ENCODE results near the gene STAC3. TPM values are rescaled to one million over a fixed set of nuclear protein-coding genes. Genes with fewer than 3 reads are reported as not detected.

The STAC3 gene
- total RNA-seq, 1 experiment from 2014 or later: 2.8 TPM

DNA sequence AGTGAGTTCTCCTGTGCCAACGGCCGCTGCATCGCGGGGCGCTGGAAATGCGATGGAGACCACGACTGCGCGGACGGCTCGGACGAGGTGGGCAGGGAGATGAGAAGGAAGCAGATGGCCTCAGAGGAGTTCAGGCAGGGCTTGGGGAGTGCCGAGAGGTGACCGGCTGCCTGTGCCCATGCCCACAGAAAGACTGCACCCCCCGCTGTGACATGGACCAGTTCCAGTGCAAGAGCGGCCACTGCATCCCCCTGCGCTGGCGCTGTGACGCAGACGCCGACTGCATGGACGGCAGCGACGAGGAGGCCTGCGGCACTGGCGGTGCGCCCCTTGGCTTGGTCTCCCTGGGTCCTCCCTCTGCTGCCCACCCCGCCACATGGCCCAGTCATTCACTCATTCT is 47.8 kb downstream of the STAC3 start:
- Histone ChIP-seq H2AK5ac (ENCODE audit: insufficient read length, low read length) (no peak overlapping the region), H2BK120ac (ENCODE audit: low read depth, low read length, poor library complexity, severe bottlenecking) (no peak overlapping the region), H3K23ac (ENCODE audit: insufficient read length, low read depth, low read length) (no peak overlapping the region), H4K5ac (ENCODE audit: insufficient read length, low read depth, low read length) (no peak overlapping the region), H3T11ph (ENCODE audit: low read length) (no peak overlapping the region), H4K20me1 (ENCODE audit: control insufficient read depth, insufficient read depth, insufficient read length) (no peaks in the 10 kb centered on the region), H3K79me1 (ENCODE audit: insufficient read depth, low read depth, low read length, poor library complexity, severe bottlenecking) (no peaks in the 10 kb centered on the region), H3K9ac (ENCODE audit: extremely low read depth, insufficient read length, low read length) (no peak overlapping the region), H3K27me3 (ENCODE audit: insufficient read depth, low read length) (no peaks in the 10 kb centered on the region), H2BK15ac (ENCODE audit: low read depth, low read length) (no peak overlapping the region), H2AFZ (ENCODE audit: low read length) (no peak overlapping the region), H4K8ac (replicated peaks; ENCODE audit: insufficient read length, low read depth, low read length) (no peak overlapping the region), H3K14ac (ENCODE audit: insufficient read depth, low read length) (no peak overlapping the region), H3K56ac (ENCODE audit: insufficient read length, low read depth, low read length) (no peak overlapping the region), H3K4ac (ENCODE audit: low read depth, low read length) (no peak overlapping the region), H2BK5ac (ENCODE audit: insufficient read length, low read length) (no peak overlapping the region), H3K9me3 (ENCODE audit: control insufficient read depth, low read depth, low read length) (no peaks in the 10 kb centered on the region), H2BK12ac (ENCODE audit: insufficient read length, low read depth, low read length) (no peak overlapping the region), H3K4me1 (ENCODE audit: insufficient read depth, low read length) (no peaks in the 10 kb centered on the region), H2BK20ac (ENCODE audit: low read depth, low read length, poor library complexity, severe bottlenecking) (no peak overlapping the region), H3K79me2 (ENCODE audit: insufficient read depth, low read length) (no peaks in the 10 kb centered on the region), H3K18ac (ENCODE audit: insufficient read length, low read depth, low read length) (no peak overlapping the region), H3K4me2 (ENCODE audit: insufficient read depth, insufficient read length, low read length) (no peak overlapping the region), H3K23me2 (ENCODE audit: insufficient read length, low read depth, low read length, poor library complexity, severe bottlenecking) (no peaks in the 10 kb centered on the region), H3K27ac (ENCODE audit: insufficient read length, low read depth, low read length) (no peak overlapping the region), H4K91ac (ENCODE audit: insufficient read length, low read depth, low read length) (no peak overlapping the region)
- TF ChIP-seq, protein P1, sequence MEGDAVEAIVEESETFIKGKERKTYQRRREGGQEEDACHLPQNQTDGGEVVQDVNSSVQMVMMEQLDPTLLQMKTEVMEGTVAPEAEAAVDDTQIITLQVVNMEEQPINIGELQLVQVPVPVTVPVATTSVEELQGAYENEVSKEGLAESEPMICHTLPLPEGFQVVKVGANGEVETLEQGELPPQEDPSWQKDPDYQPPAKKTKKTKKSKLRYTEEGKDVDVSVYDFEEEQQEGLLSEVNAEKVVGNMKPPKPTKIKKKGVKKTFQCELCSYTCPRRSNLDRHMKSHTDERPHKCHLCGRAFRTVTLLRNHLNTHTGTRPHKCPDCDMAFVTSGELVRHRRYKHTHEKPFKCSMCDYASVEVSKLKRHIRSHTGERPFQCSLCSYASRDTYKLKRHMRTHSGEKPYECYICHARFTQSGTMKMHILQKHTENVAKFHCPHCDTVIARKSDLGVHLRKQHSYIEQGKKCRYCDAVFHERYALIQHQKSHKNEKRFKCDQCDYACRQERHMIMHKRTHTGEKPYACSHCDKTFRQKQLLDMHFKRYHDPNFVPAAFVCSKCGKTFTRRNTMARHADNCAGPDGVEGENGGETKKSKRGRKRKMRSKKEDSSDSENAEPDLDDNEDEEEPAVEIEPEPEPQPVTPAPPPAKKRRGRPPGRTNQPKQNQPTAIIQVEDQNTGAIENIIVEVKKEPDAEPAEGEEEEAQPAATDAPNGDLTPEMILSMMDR (conservative IDR thresholded peaks at IDR 0.05): no peak
- H3K27ac Mint-ChIP-seq: no peak overlapping the region
- H3K9me3 Mint-ChIP-seq: no peaks in the 10 kb centered on the region
- DNase-seq: no peak
- H3K27me3 Mint-ChIP-seq (ENCODE audit: low read depth): no peaks in the 10 kb centered on the region
- H3K36me3 Mint-ChIP-seq (ENCODE audit: insufficient read depth in 1 of 3, low read depth in 3 of 3): peaks cover 45 to 92% (median 87%) of the 10 kb centered on the region in 3 experiments
- WGBS (ENCODE audit: extremely low coverage, insufficient read length, low lambda C conversion rate): no CpG with 5 or more reads among the region's 28 CpGs
- no peaks in the 10 kb centered on the region for H3K4me1 Mint-ChIP-seq
- no peak overlapping the region for H3K4me3 Mint-ChIP-seq

Data from H9 (cell line).